Epithelial cell of esophagus (primary cell): Measurements from ENCODE around the gene NHP2.

ENCODE experiments used
- DNase-seq: peaks from one replicate; pipeline ENCODE4 v3.0.0; 2010; ENCODE audit warnings: low read depth
- H3K4me3 ChIP-seq: 2 replicates; pipeline ENCODE4 v1.5.1; 2011; ENCODE audit warnings: mild to moderate bottlenecking, low read length, control low read depth
- TF ChIP-seq, protein P1 (sequence below): IDR thresholded peaks from 2 replicates; pipeline ENCODE4 v1.5.1; 2011; ENCODE audit warnings: low read depth, mild to moderate bottlenecking, low read length, control low read depth, inconsistent platforms; ENCODE audit not compliant: insufficient read depth; ENCODE audit errors: missing control alignments

Gene NHP2

GRCh38 chr5:178145965-178146820 lies 7.5 kb downstream of the NHP2 start:
- TF ChIP-seq, protein P1, sequence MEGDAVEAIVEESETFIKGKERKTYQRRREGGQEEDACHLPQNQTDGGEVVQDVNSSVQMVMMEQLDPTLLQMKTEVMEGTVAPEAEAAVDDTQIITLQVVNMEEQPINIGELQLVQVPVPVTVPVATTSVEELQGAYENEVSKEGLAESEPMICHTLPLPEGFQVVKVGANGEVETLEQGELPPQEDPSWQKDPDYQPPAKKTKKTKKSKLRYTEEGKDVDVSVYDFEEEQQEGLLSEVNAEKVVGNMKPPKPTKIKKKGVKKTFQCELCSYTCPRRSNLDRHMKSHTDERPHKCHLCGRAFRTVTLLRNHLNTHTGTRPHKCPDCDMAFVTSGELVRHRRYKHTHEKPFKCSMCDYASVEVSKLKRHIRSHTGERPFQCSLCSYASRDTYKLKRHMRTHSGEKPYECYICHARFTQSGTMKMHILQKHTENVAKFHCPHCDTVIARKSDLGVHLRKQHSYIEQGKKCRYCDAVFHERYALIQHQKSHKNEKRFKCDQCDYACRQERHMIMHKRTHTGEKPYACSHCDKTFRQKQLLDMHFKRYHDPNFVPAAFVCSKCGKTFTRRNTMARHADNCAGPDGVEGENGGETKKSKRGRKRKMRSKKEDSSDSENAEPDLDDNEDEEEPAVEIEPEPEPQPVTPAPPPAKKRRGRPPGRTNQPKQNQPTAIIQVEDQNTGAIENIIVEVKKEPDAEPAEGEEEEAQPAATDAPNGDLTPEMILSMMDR, result peak; percentile 85
- DNase-seq, result peak; percentile 99
- H3K4me3 ChIP-seq, result no peak overlapping the region

GRCh38 chr5:178143901-178144300 lies 9.8 kb downstream of the NHP2 start:
- no peak overlapping the region for H3K4me3 ChIP-seq
- TF ChIP-seq, protein P1, result no peak
- DNase-seq, result no peak

- TF ChIP-seq, protein P1, result no peak
- no peak for DNase-seq
- H3K4me3 ChIP-seq, result no peak overlapping the region
These were observed 10.4 kb downstream of the NHP2 start for GRCh38 chr5:178143246-178143645.

DNA sequence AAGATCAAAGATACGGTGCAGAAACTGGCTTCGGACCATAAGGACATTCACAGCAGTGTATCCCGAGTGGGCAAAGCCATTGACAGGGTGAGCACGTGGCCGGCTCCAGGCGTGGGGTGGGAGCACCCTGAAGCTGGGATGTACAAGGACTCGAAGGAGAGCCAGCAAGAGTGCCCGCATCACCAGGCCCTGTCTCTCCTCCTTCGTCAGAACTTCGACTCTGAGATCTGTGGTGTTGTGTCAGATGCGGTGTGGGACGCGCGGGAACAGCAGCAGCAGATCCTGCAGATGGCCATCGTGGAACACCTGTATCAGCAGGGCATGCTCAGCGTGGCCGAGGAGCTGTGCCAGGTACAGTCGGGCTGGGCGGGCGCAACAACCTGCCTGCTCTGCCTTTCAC lies 11.0 kb downstream of the NHP2 start:
- no peak overlapping the region for H3K4me3 ChIP-seq
- TF ChIP-seq, protein P1, result no peak
- DNase-seq, result no peak

DNA sequence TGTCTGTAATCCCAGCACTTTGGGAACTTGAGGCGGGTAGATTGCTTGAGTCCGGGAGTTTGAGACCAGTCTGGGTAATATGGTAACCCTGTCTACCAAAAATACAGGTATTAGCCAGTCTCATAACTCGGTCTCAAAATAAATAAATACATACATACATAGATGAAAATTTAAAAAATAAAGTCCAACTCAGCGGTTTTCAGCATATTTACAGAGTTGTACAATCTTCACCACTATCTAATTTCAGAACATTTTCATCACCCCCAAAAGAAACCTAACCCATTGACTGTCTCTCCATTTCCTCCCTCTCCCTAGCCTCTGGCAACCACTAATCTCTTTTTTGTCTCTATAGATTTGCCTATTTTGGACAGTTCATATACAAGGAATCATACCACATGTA lies 12.1 kb downstream of the NHP2 start:
- no peak overlapping the region for H3K4me3 ChIP-seq
- DNase-seq, result no peak
- TF ChIP-seq, protein P1, result no peak

DNA sequence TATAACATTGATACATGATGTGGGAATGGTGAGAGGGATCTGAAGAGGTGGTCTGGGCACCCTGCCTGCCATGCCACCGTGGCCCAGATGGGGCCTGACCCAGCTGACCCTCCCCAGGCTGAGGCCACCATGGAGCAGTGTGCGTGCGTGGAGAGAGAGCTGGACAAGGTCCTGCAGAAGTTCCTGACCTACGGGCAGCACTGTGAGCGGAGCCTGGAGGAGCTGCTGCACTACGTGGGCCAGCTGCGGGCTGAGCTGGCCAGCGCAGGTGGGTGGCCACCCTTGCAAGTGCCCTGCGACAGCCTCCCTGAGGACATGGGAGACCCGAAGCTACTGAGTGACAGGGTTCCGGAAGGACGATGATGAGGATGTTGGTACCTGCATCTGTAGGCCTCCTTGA lies 15.7 kb downstream of the NHP2 start:
- no peak overlapping the region for H3K4me3 ChIP-seq
- DNase-seq, result no peak
- TF ChIP-seq, protein P1, result no peak

DNA sequence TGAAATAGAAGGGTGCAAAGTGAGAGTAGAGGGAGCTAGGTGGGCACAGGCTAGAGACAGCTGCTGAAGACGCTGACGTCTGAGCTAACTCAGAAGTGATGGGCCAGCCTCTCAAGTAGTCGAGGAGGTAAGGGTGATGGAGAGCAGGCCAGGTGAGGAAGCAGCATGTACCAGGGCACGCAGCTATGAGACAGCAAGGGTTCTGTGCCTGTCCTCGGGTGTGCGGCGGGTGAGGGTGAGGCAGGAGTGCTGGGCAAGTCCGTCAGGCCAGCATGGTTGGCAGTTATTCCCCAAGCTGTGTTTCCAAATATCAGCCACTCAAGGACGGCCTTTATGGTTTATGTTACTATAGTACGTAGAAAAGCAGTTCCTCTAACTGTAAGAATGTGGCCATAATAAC lies 16.7 kb downstream of the NHP2 start:
- no peak for DNase-seq
- TF ChIP-seq, protein P1, result no peak
- H3K4me3 ChIP-seq, result no peak overlapping the region
